Stimulated activated CD4-positive, alpha-beta T cell treated with anti-CD3 and anti-CD28 coated beads, Interleukin-1b, Interleukin-23, amount 100 ng/mL, for 4 hours (primary cell): ENCODE results near the gene PPP2R2B.
"Not testable (repeated sequence)": the region's sequence is repeated elsewhere in the genome, so short reads cannot be mapped to it uniquely, and the experiment has no call there.

Experiments
- DNase-seq, 2 donors: peaks; one replicate each; pipeline ENCODE4 v3.0.0-alpha.2; 2020; ENCODE audit warnings: low read depth in 2 of 2

Gene PPP2R2B

GRCh38 chr5:146745931-146746577, 132.5 kb downstream of the PPP2R2B start:
- DNase-seq: no peak

DNA sequence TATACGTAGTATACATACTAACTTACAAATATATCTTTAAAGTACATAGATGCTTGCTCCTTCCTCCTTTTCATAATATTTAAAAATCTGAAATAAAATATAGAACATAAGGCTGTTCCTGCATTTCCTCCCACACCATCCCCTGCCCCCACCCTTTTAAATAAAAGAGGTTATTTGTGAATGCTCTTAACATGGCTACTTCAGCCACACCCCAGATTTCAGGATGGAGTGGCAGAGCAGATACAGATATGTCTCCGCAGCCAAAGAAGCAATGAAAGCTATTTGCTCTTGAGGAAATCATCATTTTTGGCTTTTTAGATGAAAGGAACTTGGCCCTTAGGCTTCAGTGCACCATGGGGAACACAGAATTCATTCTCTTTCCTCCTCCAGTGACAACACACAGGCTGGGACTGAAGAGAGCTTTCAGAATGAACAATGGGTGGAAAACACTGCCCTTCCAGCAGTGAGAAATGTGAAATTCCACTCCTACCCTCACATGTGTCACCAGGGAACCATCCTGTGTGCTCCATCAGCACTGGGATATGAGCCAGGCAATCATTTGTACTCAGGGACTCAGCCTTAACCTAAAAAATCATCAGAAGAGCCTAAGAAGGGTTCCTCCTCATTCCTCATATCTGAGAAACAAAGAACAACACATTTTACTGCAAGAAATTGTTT, 134.3 kb downstream of the PPP2R2B start:
- no peak for DNase-seq

- no peak for DNase-seq
Observed at GRCh38 chr5:146734936-146735577, 143.5 kb downstream of the PPP2R2B start.

DNA sequence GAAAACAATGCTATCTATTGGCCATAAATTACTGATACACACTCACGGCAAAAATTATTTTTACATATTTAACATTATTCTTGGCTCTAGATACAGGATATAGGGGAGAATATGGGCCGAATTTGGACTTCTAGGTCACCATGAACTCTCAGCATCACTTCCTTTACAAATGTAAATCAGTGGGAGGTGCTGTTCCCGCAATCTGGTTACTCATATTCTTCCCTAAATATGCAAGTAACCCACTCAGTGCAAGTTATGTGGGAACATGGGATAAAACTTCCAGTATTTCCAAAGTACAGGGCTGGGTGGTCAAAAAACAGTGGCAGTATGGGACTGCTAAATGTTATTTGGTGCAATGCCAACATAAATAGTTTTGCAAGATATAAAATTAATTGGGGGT, 145.6 kb downstream of the PPP2R2B start:
- DNase-seq: no peak

- DNase-seq: no peak
Observed at GRCh38 chr5:146731909-146732659, 146.5 kb downstream of the PPP2R2B start.

DNA sequence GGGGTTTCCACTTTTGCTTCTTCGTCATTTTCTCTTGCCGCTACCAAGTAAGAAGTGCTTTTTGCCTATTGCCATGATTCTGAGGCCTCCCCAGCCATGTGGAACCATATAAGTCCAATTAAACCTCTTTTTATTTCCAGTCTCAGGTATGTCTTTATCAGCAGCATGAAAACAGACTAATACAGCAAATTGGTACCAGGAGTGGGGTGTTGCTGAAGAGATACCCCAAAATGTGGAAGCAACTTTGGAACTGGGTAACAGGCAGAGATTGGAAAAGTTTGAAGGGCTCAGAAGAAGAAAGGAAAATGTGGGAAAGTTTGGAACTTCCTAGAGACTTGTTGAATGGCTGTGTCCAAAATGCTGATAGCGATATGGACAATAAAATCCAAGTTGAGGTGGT, 149.8 kb downstream of the PPP2R2B start:
- not testable (repeated sequence) for DNase-seq

DNA sequence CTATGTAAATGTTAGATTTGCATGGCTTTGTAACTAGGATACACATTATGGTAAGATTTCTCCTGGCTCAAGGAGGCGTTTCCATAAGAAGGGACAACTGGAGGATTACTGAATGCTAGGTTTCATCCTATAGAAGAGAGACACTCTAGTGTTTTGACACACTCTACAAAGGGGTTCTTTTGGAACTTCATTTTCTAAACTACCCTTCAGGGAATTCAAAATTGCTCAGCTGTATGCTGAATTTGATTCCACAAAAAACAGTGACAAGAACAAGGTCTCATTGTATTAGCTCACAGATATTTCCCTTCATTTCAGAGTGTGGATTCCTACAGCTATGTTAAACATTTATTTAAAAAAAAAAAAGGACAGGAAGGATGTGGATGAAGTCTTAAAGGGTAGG, 151.7 kb downstream of the PPP2R2B start:
- DNase-seq: no peak

DNA sequence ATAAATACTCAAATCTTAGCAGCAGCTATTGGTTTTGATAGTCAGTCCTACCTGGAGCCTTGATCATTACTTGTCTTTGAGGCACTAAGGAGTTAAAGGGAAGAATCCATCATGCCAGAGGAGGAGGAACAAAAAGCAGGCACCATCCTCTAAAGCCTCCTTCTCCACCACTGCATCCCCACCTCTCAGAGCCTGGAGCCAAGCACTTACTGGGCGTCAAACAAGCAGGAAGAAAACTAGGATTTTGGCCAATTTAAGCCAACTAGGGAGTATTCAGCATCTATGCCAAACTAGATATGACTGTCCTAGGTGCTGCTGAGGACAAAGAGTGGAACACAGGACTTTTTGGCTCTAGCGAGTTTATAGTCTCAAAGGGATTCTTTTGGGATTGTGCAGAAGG, 152.5 kb downstream of the PPP2R2B start:
- no peak for DNase-seq

DNA sequence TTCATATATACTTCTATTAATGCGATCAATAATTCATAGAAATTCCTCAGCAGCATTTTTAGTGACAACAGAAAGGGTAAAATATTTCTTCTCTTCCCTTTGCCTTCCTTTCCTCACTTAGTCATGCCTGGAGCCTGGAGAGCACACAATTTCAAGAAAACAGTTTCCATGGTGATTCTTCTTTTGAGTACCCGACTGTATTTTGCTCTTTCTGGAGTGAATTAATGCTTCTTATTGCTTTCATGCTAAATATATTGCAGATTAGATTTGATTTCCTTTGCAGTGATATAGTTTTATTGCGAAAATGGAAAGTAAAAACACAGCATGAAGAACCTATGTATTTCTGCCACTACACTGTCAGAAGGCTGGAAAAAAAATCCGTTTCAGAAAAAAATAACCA, 153.5 kb downstream of the PPP2R2B start:
- no peak for DNase-seq

GRCh38 chr5:146722361-146722779, 156.2 kb downstream of the PPP2R2B start:
- DNase-seq: no peak

- DNase-seq: no peak
Observed at GRCh38 chr5:146721073-146721815, 157.3 kb downstream of the PPP2R2B start.

GRCh38 chr5:146720107-146720506, 158.4 kb downstream of the PPP2R2B start:
- DNase-seq: no peak

GRCh38 chr5:146719179-146719578, 159.4 kb downstream of the PPP2R2B start:
- no peak for DNase-seq

- DNase-seq: no peak
Observed at GRCh38 chr5:146718609-146719008, 159.9 kb downstream of the PPP2R2B start.

DNA sequence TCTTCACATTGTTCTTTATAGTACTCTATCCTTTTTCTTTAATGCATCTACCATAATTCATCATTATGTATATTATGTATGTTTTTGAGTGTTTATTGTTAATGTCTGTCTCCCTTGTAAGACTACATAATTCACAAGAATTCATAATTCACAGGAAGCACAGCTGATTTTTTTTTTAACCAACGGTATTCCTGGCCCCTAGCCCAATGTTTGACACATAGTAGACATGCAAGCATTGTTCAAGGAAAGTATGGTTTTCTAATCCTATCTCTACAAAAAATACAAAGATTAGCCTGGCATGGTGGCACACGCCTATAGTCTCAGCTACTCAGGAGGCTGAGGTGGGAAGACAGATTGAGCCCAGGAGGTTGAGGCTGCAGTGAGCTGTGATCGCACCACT, 160.6 kb downstream of the PPP2R2B start:
- no peak for DNase-seq

GRCh38 chr5:146716636-146717035, 161.9 kb downstream of the PPP2R2B start:
- DNase-seq: no peak

DNA sequence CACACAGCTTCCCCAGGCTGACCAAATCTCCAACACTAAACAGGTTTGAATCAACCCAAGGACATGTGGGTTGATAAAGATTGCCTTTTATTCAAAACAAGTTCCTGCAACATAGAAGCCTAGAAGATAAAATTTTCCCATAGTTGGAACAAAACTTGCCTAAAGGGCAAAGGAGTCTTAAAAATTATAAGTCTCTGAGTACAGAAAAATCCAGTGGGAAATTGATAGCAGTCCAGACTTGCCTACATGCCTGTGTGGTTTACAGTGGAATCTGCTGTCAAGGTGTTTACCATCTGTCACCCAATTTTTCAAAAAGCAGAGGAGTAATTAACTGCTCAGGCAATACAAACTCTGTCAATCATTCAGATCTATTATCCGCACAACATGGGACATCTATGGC, 168.2 kb downstream of the PPP2R2B start:
- DNase-seq: no peak

GRCh38 chr5:146707316-146707715, 171.2 kb downstream of the PPP2R2B start:
- DNase-seq: no peak

DNA sequence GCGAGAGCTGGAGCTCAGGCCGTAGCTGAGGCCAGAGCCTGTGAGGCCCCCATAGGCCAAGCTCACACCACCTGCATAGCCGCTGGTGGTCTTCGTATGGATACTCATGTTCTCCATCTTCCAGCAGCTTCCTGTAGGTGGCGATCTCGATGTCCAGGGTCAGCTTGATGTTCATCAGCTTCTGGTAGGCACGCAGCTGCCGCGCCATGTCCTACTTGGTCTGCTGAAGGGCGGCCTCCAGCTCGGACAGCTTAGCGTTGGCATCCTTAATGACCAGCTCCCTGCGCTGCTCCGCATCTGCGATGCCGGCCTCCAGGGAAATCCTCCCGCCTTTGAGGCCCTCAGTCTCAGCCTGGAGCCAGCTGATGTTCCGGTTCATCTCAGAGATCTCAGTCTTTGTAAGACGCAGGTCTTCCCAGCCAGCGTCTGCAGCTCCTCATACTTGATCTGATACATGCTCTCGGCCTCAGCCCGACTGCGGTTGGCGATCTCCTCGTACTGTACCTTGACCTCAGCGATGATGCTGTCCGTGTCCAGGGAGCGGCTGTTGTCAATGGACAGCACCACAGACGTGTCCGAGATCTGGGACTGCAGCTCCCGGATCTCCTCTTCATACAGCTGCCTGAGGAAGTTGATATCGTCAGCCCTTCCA, 172.1 kb downstream of the PPP2R2B start:
- no peak for DNase-seq

GRCh38 chr5:146704949-146705665, 173.4 kb downstream of the PPP2R2B start:
- DNase-seq: no peak

- DNase-seq: no peak
Observed at GRCh38 chr5:146703899-146704298, 174.7 kb downstream of the PPP2R2B start.
